ENCODE results near the gene CFAP77. TPM values are rescaled to one million over a fixed set of nuclear protein-coding genes. Genes with fewer than 3 reads are reported as not detected.

The CFAP77 gene
- total RNA-seq, 1 donor from 2014 or later, result not detected

- Mint-ChIP-seq H3K36me3 (ENCODE audit: low read depth) (no peaks in the 10 kb centered on the region), H3K4me3 (no peak overlapping the region), H3K4me1 (no peaks in the 10 kb centered on the region), H3K9me3 (no peaks in the 10 kb centered on the region), H3K27me3 (peaks cover 18% of the 10 kb centered on the region), H3K27ac (no peak overlapping the region)
- no peak for TF ChIP-seq CTCF (IDR thresholded peaks at IDR 0.05)
- CTCF ChIA-PET, result interaction anchor here (1.6 kb wide), 1 partner anchor 11 kb away, joined by 5 read pairs; no protein-coding TSS in a partner anchor
- no peak for DNase-seq
- POLR2A ChIA-PET, result no interaction called here
- intact Hi-C loops (cut with micrococcal nuclease), result loop anchor here (10.0 kb wide), 1 partner anchor 63 kb away; no protein-coding TSS in a partner anchor
- ATAC-seq (ENCODE audit: low read depth), result no peak
Measured at GRCh38 chr9:132517815-132518550, 108.0 kb downstream of the CFAP77 start.

- Mint-ChIP-seq H3K36me3 (ENCODE audit: low read depth) (no peaks in the 10 kb centered on the region), H3K27ac (no peak overlapping the region), H3K9me3 (no peaks in the 10 kb centered on the region), H3K4me1 (no peaks in the 10 kb centered on the region), H3K27me3 (peaks cover 16% of the 10 kb centered on the region), H3K4me3 (no peak overlapping the region)
- ChIA-PET POLR2A (no interaction called here), CTCF (interaction anchor here (1.6 kb wide), 1 partner anchor 12 kb away, joined by 5 read pairs; no protein-coding TSS in a partner anchor)
- ATAC-seq (ENCODE audit: low read depth), result no peak
- TF ChIP-seq CTCF (IDR thresholded peaks at IDR 0.05), result no peak
- intact Hi-C loops (cut with micrococcal nuclease), result loop anchor here (10.0 kb wide), 1 partner anchor 64 kb away; no protein-coding TSS in a partner anchor
- no peak for DNase-seq
Measured at GRCh38 chr9:132518626-132519025, 108.6 kb downstream of the CFAP77 start.

GRCh38 chr9:132519033-132519432 is 109.0 kb downstream of the CFAP77 start:
- H3K4me3 Mint-ChIP-seq, result no peak overlapping the region
- intact Hi-C loops (cut with micrococcal nuclease), result loop anchor here (10.0 kb wide), 1 partner anchor 64 kb away; no protein-coding TSS in a partner anchor
- H3K36me3 Mint-ChIP-seq (ENCODE audit: low read depth), result no peaks in the 10 kb centered on the region
- CTCF ChIA-PET, result interaction anchor here (1.6 kb wide), 1 partner anchor 12 kb away, joined by 5 read pairs; no protein-coding TSS in a partner anchor
- ATAC-seq (ENCODE audit: low read depth), result no peak
- TF ChIP-seq CTCF (IDR thresholded peaks at IDR 0.05), result no peak
- peaks cover 16% of the 10 kb centered on the region for H3K27me3 Mint-ChIP-seq
- no peaks in the 10 kb centered on the region for H3K4me1 Mint-ChIP-seq
- H3K27ac Mint-ChIP-seq, result no peak overlapping the region
- POLR2A ChIA-PET, result no interaction called here
- no peaks in the 10 kb centered on the region for H3K9me3 Mint-ChIP-seq
- DNase-seq, result no peak

GRCh38 chr9:132520612-132521011 is 110.6 kb downstream of the CFAP77 start:
- H3K27me3 Mint-ChIP-seq, result peaks cover 16% of the 10 kb centered on the region
- ATAC-seq (ENCODE audit: low read depth), result no peak
- H3K27ac Mint-ChIP-seq, result no peak overlapping the region

More at GRCh38 chr9:132520612-132521011, 110.6 kb downstream of the CFAP77 start:
- TF ChIP-seq CTCF (IDR thresholded peaks at IDR 0.05), result no peak
- Mint-ChIP-seq H3K4me3 (no peak overlapping the region), H3K36me3 (ENCODE audit: low read depth) (no peaks in the 10 kb centered on the region), H3K4me1 (no peaks in the 10 kb centered on the region), H3K9me3 (no peaks in the 10 kb centered on the region)
- intact Hi-C loops (cut with micrococcal nuclease), result no loop called here
- ChIA-PET CTCF (no interaction called here), POLR2A (no interaction called here)
- DNase-seq, result no peak
